ENCODE measurements around the gene CPM.

Gene CPM

GRCh38 chr12:68953536-68953935 is 20.6 kb upstream of the CPM start:
- no peak overlapping the region for H3K4me3 ChIP-seq (ENCODE audit: low read depth, low read length)
- no peak overlapping the region for H3K27ac ChIP-seq
- no peak for TF ChIP-seq CTCF (IDR thresholded peaks at IDR 0.05; ENCODE audit: low read depth, low read length)
- DNase-seq, result no peak
- no peaks in the 10 kb centered on the region for H3K27me3 ChIP-seq (ENCODE audit: insufficient read depth, low read depth, severe bottlenecking)
- no peaks in the 10 kb centered on the region for H3K9me3 ChIP-seq (ENCODE audit: severe bottlenecking)
- H3K36me3 ChIP-seq, result no peaks in the 10 kb centered on the region

GRCh38 chr12:68951652-68952051 is 18.7 kb upstream of the CPM start:
- no peak for DNase-seq
- no peaks in the 10 kb centered on the region for H3K36me3 ChIP-seq
- no peak for TF ChIP-seq CTCF (IDR thresholded peaks at IDR 0.05; ENCODE audit: low read depth, low read length)
- no peak overlapping the region for H3K4me3 ChIP-seq (ENCODE audit: low read depth, low read length)
- no peaks in the 10 kb centered on the region for H3K9me3 ChIP-seq (ENCODE audit: severe bottlenecking)
- no peaks in the 10 kb centered on the region for H3K27me3 ChIP-seq (ENCODE audit: insufficient read depth, low read depth, severe bottlenecking)
- no peak overlapping the region for H3K27ac ChIP-seq

GRCh38 chr12:68950511-68950910 is 17.5 kb upstream of the CPM start:
- TF ChIP-seq CTCF (IDR thresholded peaks at IDR 0.05; ENCODE audit: low read depth, low read length), result no peak

GRCh38 chr12:68945255-68945654 is 12.3 kb upstream of the CPM start:
- H3K27me3 ChIP-seq (ENCODE audit: insufficient read depth, low read depth, severe bottlenecking), result no peaks in the 10 kb centered on the region
- no peak for TF ChIP-seq CTCF (IDR thresholded peaks at IDR 0.05; ENCODE audit: low read depth, low read length)
- H3K27ac ChIP-seq, result no peak overlapping the region
- no peaks in the 10 kb centered on the region for H3K9me3 ChIP-seq (ENCODE audit: severe bottlenecking)
- no peaks in the 10 kb centered on the region for H3K36me3 ChIP-seq
- no peak for DNase-seq
- no peak overlapping the region for H3K4me3 ChIP-seq (ENCODE audit: low read depth, low read length)

More at GRCh38 chr12:68950511-68950910, 17.5 kb upstream of the CPM start:
- DNase-seq, result no peak
- no peaks in the 10 kb centered on the region for H3K9me3 ChIP-seq (ENCODE audit: severe bottlenecking)
- H3K27ac ChIP-seq, result no peak overlapping the region
- no peaks in the 10 kb centered on the region for H3K36me3 ChIP-seq
- H3K27me3 ChIP-seq (ENCODE audit: insufficient read depth, low read depth, severe bottlenecking), result no peaks in the 10 kb centered on the region
- no peak overlapping the region for H3K4me3 ChIP-seq (ENCODE audit: low read depth, low read length)

GRCh38 chr12:68944296-68945076 is 11.5 kb upstream of the CPM start:
- Histone ChIP-seq H3K36me3 (no peaks in the 10 kb centered on the region), H3K27me3 (ENCODE audit: insufficient read depth, low read depth, severe bottlenecking) (no peaks in the 10 kb centered on the region), H3K27ac (no peak overlapping the region), H3K4me3 (ENCODE audit: low read depth, low read length) (no peak overlapping the region), H3K9me3 (ENCODE audit: severe bottlenecking) (no peaks in the 10 kb centered on the region)
- DNase-seq, result no peak
- TF ChIP-seq CTCF (IDR thresholded peaks at IDR 0.05; ENCODE audit: low read depth, low read length), result no peak

GRCh38 chr12:68943848-68944247 is 10.9 kb upstream of the CPM start:
- Histone ChIP-seq H3K4me3 (ENCODE audit: low read depth, low read length) (no peak overlapping the region), H3K36me3 (no peaks in the 10 kb centered on the region), H3K27ac (no peak overlapping the region), H3K27me3 (ENCODE audit: insufficient read depth, low read depth, severe bottlenecking) (no peaks in the 10 kb centered on the region), H3K9me3 (ENCODE audit: severe bottlenecking) (no peaks in the 10 kb centered on the region)
- no peak for DNase-seq
- no peak for TF ChIP-seq CTCF (IDR thresholded peaks at IDR 0.05; ENCODE audit: low read depth, low read length)
